Heart left ventricle (tissue), 16 donors: ENCODE measurements around the gene B4GALNT3. TPM values are rescaled to one million over a fixed set of nuclear protein-coding genes. Genes with fewer than 3 reads are reported as not detected.

Experiments used
- ATAC-seq, 4 donors: fragments of 200-7000 bp; cut with Tn5 transposase; one replicate each; pipeline ENCODE4 v1.9.1; 2020 to 2022; ENCODE audit warnings: moderate library complexity in 4 of 4, mild to moderate bottlenecking in 3 of 4, moderate number of reproducible peaks in 1 of 4
- DNase-seq, 5 donors: peaks; one replicate each; pipeline ENCODE4 v3.0.0-alpha.2; 2020
- H3K27ac ChIP-seq, 12 donors: fragments of 200-600 bp; sonication (generic) in 4 of 12; one replicate each; pipeline versions ENCODE4 v1.5.0 to v1.8.0; 2016 to 2022; ENCODE audit warnings: mild to moderate bottlenecking in 2 of 12
- H3K27me3 ChIP-seq, 9 donors: fragments of 200-600 bp; sonication (generic) in 2 of 9; one replicate each; pipeline versions ENCODE4 v1.5.1 to v1.8.0; 2016 to 2022; ENCODE audit warnings: mild to moderate bottlenecking in 3 of 9
- H3K36me3 ChIP-seq, 9 donors: fragments of 200-600 bp; sonication (generic) in 2 of 9; one replicate each; pipeline versions ENCODE4 v1.5.0 to v1.8.0; 2018 to 2022; ENCODE audit warnings: mild to moderate bottlenecking in 2 of 9
- H3K4me1 ChIP-seq, 12 donors: fragments of 200-600 bp; sonication (generic) in 4 of 12; one replicate each; pipeline versions ENCODE4 v1.5.0 to v1.8.0; 2016 to 2022; ENCODE audit warnings: mild to moderate bottlenecking in 3 of 12
- H3K4me3 ChIP-seq, 12 donors: fragments of 200-600 bp; sonication (generic) in 4 of 12; one replicate each; pipeline versions ENCODE4 v1.5.0 to v1.8.0; 2017 to 2022; ENCODE audit warnings: mild to moderate bottlenecking in 9 of 12, moderate library complexity in 4 of 12
- H3K9me3 ChIP-seq, 12 donors: fragments of 200-600 bp; sonication (generic) in 4 of 12; one replicate each; pipeline versions ENCODE4 v1.5.0 to v1.8.0; 2016 to 2022; ENCODE audit warnings: mild to moderate bottlenecking in 1 of 12
- CTCF ChIP-seq, 12 donors: fragments of 200-600 bp; sonication (generic) in 4 of 12; IDR thresholded peaks; one replicate each; pipeline versions ENCODE4 v1.5.0 to v1.8.0; 2018 to 2022; ENCODE audit warnings: antibody characterized with exemption in 12 of 12, mild to moderate bottlenecking in 5 of 12
- POLR2A ChIP-seq, 2 donors: fragments of 450-650 bp; IDR thresholded peaks; one replicate each; pipeline ENCODE4 v1.6.1; 2017; ENCODE audit warnings: antibody characterized with exemption in 2 of 2, mild to moderate bottlenecking in 2 of 2, moderate library complexity in 2 of 2
- WGBS, 4 donors: extraction: QIAGEN DNeasy Blood & Tissue Kit in 2 of 4; methylation state at CpG; one replicate each; pipeline versions ENCODE4 v1.1.5 to v1.1.7; 2013 to 2018; 5-methylcytosine and 5-hydroxymethylcytosine counted together
- intact Hi-C, 10 donors: fragments of 100-400 bp; cut with DNase I; formaldehyde crosslinking; loops; one replicate each; pipeline versions ENCODE4 v1.11.1 to v1.14.2; 2022
- polyA plus RNA-seq, 2 donors: library from polyadenylated mRNA; stranded (reverse); fragments of 200-250 nt; gene quantifications; one replicate each; pipeline ENCODE4 v1.2.3, GENCODE V29; 2013
- total RNA-seq, 9 donors: library from RNA; depleted of rRNA in 2 of 9; stranded (reverse); fragments of >200 nt in 2 of 9; fragmentation: NEBNext Ultra II Directional in 3 of 9; extraction: Animal tissue kit (Norgen Biotek cat#: 25700) in 3 of 9; gene quantifications; one replicate each; pipeline versions ENCODE4 v1.1.0 to v1.2.4, GENCODE V29; 2016 to 2023
- donor health status: ischemic (EF 13 %, LVEDD 7.1; RV severe dilation, severe dysfunction).
- donor health status: healthy with polysubstance abuse.
- donor health status: DM: no; HTN: yes; CAD: no.
- donor health status: DM: no; HTN: no; CAD: no.
- donor health status: ischemic (EF 25% LVEDD 6.9; RV normal size, moderate dysfunction).
- donor health status: ischemic (EF 25% LVEDD 5.7; RV mildly dilated, moderate dysfunction).
- donor health status: healthy.
- donor health status: DM: yes; HTN: yes; CAD: no.
- donor health status: ischemic (EF 35%, LVEDD 5.7; RV mildly dilated, moderate dysfunction).
- donor health status: nonischemic (EF 11% LVEDD 7.7; RV severe dilation, severe dysfunction).
- donor health status: DM: yes; HTN: yes; CAD: no.
- donor health status: PGD.
- donor health status: ischemic (EF 29% LVEDD 5.4; RV normal size, mild dysfunction).
- donor health status: nonischemic (EF 23%, LVEDD 6.1; RV moderate dilation, normal function).

The B4GALNT3 gene
- total and polyA plus RNA-seq, 11 donors = 19.3 to 59.4 (median 34.1) TPM

GRCh38 chr12:452667-453210 is 7.0 kb upstream of the B4GALNT3 start:
- Histone ChIP-seq H3K27me3 (peaks cover 0 to 4% (median 0%) of the 10 kb centered on the region in 9 donors), H3K9me3 (no peaks in the 10 kb centered on the region), H3K27ac (no peak overlapping the region), H3K4me3 (no peak overlapping the region), H3K4me1 (peaks cover 0 to 28% (median 0%) of the 10 kb centered on the region in 12 donors), H3K36me3 (no peaks in the 10 kb centered on the region)
- intact Hi-C loops = loop anchor here in 8 of 10 donors (2.0 to 10.0 kb wide), 4 partner anchors 50 to 94 kb away; no protein-coding TSS in a partner anchor
- TF ChIP-seq POLR2A (IDR thresholded peaks at IDR 0.05) (no peak), CTCF (IDR thresholded peaks at IDR 0.05) (no peak)
- ATAC-seq (peak in 3 of 4 donors; percentile 19 to 35 (median 32)), DNase-seq (peak in 3 of 5 donors; percentile 49 to 64 (median 61))
- 41 to 98% (median 74%) methylated on average over 5 to 18 of the region's 25 CpGs for WGBS, 4 donors

- peaks cover 0 to 24% (median 0%) of the 10 kb centered on the region in 9 donors for H3K27me3 ChIP-seq
- ATAC-seq = no peak
- intact Hi-C loops = loop anchor here in 7 of 10 donors (2.0 to 10.0 kb wide), 4 partner anchors 47 to 92 kb away; no protein-coding TSS in a partner anchor
Observed at GRCh38 chr12:454833-455232, 4.9 kb upstream of the B4GALNT3 start.

GRCh38 chr12:455821-456220 is 3.9 kb upstream of the B4GALNT3 start:
- no peaks in the 10 kb centered on the region for H3K36me3 ChIP-seq
- no peak overlapping the region for H3K4me3 ChIP-seq
- WGBS, 4 donors = 22 to 27% (median 24%) methylated on average over 2 of the region's 2 CpGs
- H3K27me3 ChIP-seq = peaks cover 0 to 32% (median 0%) of the 10 kb centered on the region in 9 donors
- intact Hi-C loops = loop anchor here in 5 of 10 donors (2.0 to 10.0 kb wide), 4 partner anchors 46 to 91 kb away; no protein-coding TSS in a partner anchor
- DNase-seq (no peak), ATAC-seq (no peak)
- H3K27ac ChIP-seq = peak overlapping the region in 9 of 12 donors; percentile 1 to 91 (median 38)
- no peak for TF ChIP-seq CTCF (IDR thresholded peaks at IDR 0.05)
- no peak for TF ChIP-seq POLR2A (IDR thresholded peaks at IDR 0.05)
- H3K9me3 ChIP-seq = no peaks in the 10 kb centered on the region
- peaks cover 0 to 41% (median 9%) of the 10 kb centered on the region in 12 donors for H3K4me1 ChIP-seq

More at GRCh38 chr12:454833-455232, 4.9 kb upstream of the B4GALNT3 start:
- Histone ChIP-seq H3K4me3 (no peak overlapping the region), H3K36me3 (no peaks in the 10 kb centered on the region), H3K27ac (peak overlapping the region in 10 of 12 donors; percentile 1 to 91 (median 59)), H3K4me1 (peaks cover 0 to 34% (median 7%) of the 10 kb centered on the region in 12 donors), H3K9me3 (no peaks in the 10 kb centered on the region)
- no peak for DNase-seq
- WGBS, 4 donors = 7 to 56% (median 32%) methylated on average over 1 of the region's 1 CpG
- TF ChIP-seq CTCF (IDR thresholded peaks at IDR 0.05) (no peak), POLR2A (IDR thresholded peaks at IDR 0.05) (no peak)

- Histone ChIP-seq H3K27ac (no peak overlapping the region), H3K36me3 (no peaks in the 10 kb centered on the region), H3K9me3 (no peaks in the 10 kb centered on the region), H3K27me3 (peaks cover 0 to 49% (median 0%) of the 10 kb centered on the region in 9 donors), H3K4me3 (no peak overlapping the region), H3K4me1 (peaks cover 0 to 58% (median 14%) of the 10 kb centered on the region in 12 donors)
- 87 to 93% (median 89%) methylated on average over 4 of the region's 4 CpGs for whole genome bisulfite sequencing, 4 donors
- no peak for ATAC-seq
- intact Hi-C loops = loop anchor here in 2 of 10 donors (5.0 to 10.0 kb wide), 2 partner anchors 45 to 47 kb away; no protein-coding TSS in a partner anchor
- TF ChIP-seq CTCF (IDR thresholded peaks at IDR 0.05) = no peak
- TF ChIP-seq POLR2A (IDR thresholded peaks at IDR 0.05) = no peak
- DNase-seq = no peak
Observed at GRCh38 chr12:457676-458075, 2.1 kb upstream of the B4GALNT3 start.
